ENCODE data around the gene PNLIPRP1.

Gene PNLIPRP1

DNA sequence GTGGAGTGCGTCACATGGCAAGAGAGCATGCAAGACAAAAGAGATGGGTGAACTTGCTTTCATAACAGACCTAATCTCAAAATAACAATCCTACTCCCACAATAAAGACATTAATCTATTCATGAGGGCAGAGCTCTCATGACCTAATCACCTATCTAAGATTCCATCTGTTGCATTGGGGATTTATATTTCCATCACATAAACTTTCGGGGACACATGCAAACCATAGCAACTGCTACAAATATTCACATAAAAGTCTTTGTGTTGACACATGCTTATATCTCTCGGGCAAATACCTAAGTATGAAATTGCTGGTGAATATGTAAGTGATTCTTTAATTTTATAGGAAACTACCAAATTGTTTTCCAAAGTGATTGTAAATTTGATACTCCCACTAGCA is 16.0 kb upstream of the PNLIPRP1 start:
- no peak overlapping the region for H3K23ac ChIP-seq (ENCODE audit: low read depth, low read length, poor library complexity)
- no peak overlapping the region for H3K9ac ChIP-seq (ENCODE audit: low read depth, low read length, poor library complexity)
- H3K14ac ChIP-seq (ENCODE audit: low read length): no peak overlapping the region
- H3K4me2 ChIP-seq (ENCODE audit: insufficient read depth, low read length, poor library complexity, severe bottlenecking): no peak overlapping the region
- no peak overlapping the region for H2AFZ ChIP-seq (ENCODE audit: low read length)
- no peaks in the 10 kb centered on the region for H3K27me3 ChIP-seq (ENCODE audit: control insufficient read depth in 3 of 3, insufficient read depth in 3 of 3, low read depth in 1 of 3, low read length in 3 of 3)
- no peak overlapping the region for H3K27ac ChIP-seq (replicated peaks; ENCODE audit: low read length)
- H3K4ac ChIP-seq (ENCODE audit: low read length): no peak overlapping the region
- H2AK5ac ChIP-seq (ENCODE audit: low read depth, low read length): no peak overlapping the region
- H3K36me3 ChIP-seq (replicated peaks in 1 of 2; ENCODE audit: control insufficient read depth in 2 of 2, insufficient read depth in 2 of 2, low read length in 2 of 2): no peaks in the 10 kb centered on the region
- no peak overlapping the region for H3K4me3 ChIP-seq (ENCODE audit: low read length in 2 of 2)
- no peak overlapping the region for H2BK120ac ChIP-seq (ENCODE audit: low read depth, low read length)
- no CpG with 5 or more reads among the region's 3 CpGs for WGBS, 2 donors (ENCODE audit: extremely low coverage in 2 of 2, insufficient read length in 2 of 2, insufficient replicate concordance in 1 of 2)
- H2BK5ac ChIP-seq (ENCODE audit: low read length): no peak overlapping the region
- no peak overlapping the region for H2BK12ac ChIP-seq (ENCODE audit: low read length)
- no peak overlapping the region for H2BK15ac ChIP-seq (ENCODE audit: low read length)
- H3K4me1 ChIP-seq (ENCODE audit: control insufficient read depth in 2 of 2, insufficient read depth in 1 of 2, low read depth in 1 of 2, low read length in 2 of 2): no peaks in the 10 kb centered on the region
- H3K18ac ChIP-seq (ENCODE audit: low read length): no peak overlapping the region
- no peaks in the 10 kb centered on the region for H3K79me1 ChIP-seq (ENCODE audit: low read depth, low read length)
- H3K9me3 ChIP-seq (replicated peaks in 1 of 2; ENCODE audit: control insufficient read depth in 2 of 2, insufficient read depth in 1 of 2, low read depth in 1 of 2, low read length in 2 of 2): no peaks in the 10 kb centered on the region
- no peak for DNase-seq (ENCODE audit: low spot score)
- no peak overlapping the region for H4K91ac ChIP-seq (ENCODE audit: low read depth, low read length, poor library complexity)
- no peak overlapping the region for H4K8ac ChIP-seq (ENCODE audit: low read depth, low read length)

DNA sequence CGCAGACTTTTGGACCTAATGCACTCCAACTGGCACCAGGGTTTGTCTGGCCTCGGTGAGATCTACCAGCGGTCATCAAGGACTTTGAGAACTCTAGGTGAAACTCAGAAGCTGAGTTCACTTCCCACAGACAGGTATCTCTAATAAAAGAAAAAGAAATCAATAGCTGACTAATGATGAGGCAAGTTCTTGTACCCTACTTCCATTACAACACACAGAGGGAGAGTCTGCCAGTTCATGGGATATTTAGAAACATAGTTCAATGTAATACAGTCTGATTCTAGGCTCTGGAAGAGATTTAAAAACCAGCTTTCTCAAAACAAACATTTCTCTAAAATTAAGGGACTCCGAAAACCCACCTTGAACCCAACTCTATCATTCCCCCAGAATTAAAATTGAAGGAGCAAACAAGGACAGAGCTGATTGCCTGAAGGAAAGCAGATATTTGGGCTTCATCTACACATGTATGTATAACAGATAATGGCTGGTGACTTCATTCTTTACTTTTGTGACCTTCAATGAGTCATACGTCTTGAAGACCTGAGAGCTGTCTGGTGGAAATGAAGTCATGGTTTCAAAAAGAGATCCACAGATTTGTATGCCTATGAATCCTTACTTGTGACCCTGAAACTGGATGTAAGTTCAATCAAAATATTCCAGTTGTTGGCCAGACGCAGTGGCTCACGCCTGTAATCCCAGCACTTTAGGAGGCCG is 2.7 kb upstream of the PNLIPRP1 start:
- H3K79me1 ChIP-seq (ENCODE audit: low read depth, low read length): no peaks in the 10 kb centered on the region
- no peaks in the 10 kb centered on the region for H3K9me3 ChIP-seq (replicated peaks in 1 of 2; ENCODE audit: control insufficient read depth in 2 of 2, insufficient read depth in 1 of 2, low read depth in 1 of 2, low read length in 2 of 2)
- no peak overlapping the region for H3K4me3 ChIP-seq (ENCODE audit: low read length in 2 of 2)
- H3K23ac ChIP-seq (ENCODE audit: low read depth, low read length, poor library complexity): no peak overlapping the region
- H4K91ac ChIP-seq (ENCODE audit: low read depth, low read length, poor library complexity): no peak overlapping the region
- no peak overlapping the region for H3K27ac ChIP-seq (replicated peaks; ENCODE audit: low read length)
- no peak overlapping the region for H3K4ac ChIP-seq (ENCODE audit: low read length)
- no peak for DNase-seq (ENCODE audit: low spot score)
- no peaks in the 10 kb centered on the region for H3K36me3 ChIP-seq (replicated peaks in 1 of 2; ENCODE audit: control insufficient read depth in 2 of 2, insufficient read depth in 2 of 2, low read length in 2 of 2)
- H4K8ac ChIP-seq (ENCODE audit: low read depth, low read length): no peak overlapping the region
- no peaks in the 10 kb centered on the region for H3K27me3 ChIP-seq (ENCODE audit: control insufficient read depth in 3 of 3, insufficient read depth in 3 of 3, low read depth in 1 of 3, low read length in 3 of 3)
- H2BK15ac ChIP-seq (ENCODE audit: low read length): no peak overlapping the region
- H3K4me2 ChIP-seq (ENCODE audit: insufficient read depth, low read length, poor library complexity, severe bottlenecking): no peak overlapping the region
- no peak overlapping the region for H3K14ac ChIP-seq (ENCODE audit: low read length)
- H2BK5ac ChIP-seq (ENCODE audit: low read length): no peak overlapping the region
- H3K4me1 ChIP-seq (ENCODE audit: control insufficient read depth in 2 of 2, insufficient read depth in 1 of 2, low read depth in 1 of 2, low read length in 2 of 2): no peaks in the 10 kb centered on the region
- no peak overlapping the region for H2AFZ ChIP-seq (ENCODE audit: low read length)
- no CpG with 5 or more reads among the region's 8 CpGs for WGBS, 2 donors (ENCODE audit: extremely low coverage in 2 of 2, insufficient read length in 2 of 2, insufficient replicate concordance in 1 of 2)
- no peak overlapping the region for H3K18ac ChIP-seq (ENCODE audit: low read length)
- H2AK5ac ChIP-seq (ENCODE audit: low read depth, low read length): no peak overlapping the region
- no peak overlapping the region for H3K9ac ChIP-seq (ENCODE audit: low read depth, low read length, poor library complexity)
- H2BK120ac ChIP-seq (ENCODE audit: low read depth, low read length): no peak overlapping the region
- H2BK12ac ChIP-seq (ENCODE audit: low read length): no peak overlapping the region

DNA sequence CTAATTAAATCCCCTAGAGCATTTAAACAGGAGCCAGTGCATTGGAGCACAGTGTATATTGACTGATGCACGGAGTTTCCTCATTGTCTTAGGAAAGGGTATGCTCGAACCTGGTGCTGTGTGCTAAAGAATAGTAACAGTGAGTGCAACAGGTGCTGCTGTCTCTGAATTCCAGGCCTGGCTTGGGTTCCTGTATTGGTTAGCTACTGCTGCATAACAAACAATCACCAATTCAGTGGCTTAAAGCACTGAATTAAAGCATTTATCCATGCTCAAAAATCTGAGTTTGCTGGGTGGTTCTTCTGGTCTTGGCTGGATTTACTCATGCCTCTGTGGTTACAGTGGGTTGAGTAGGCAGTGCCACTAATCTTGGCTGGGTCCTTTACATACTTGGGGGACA is 1.8 kb upstream of the PNLIPRP1 start:
- Histone ChIP-seq H3K18ac (ENCODE audit: low read length) (no peak overlapping the region), H2BK15ac (ENCODE audit: low read length) (no peak overlapping the region), H3K9me3 (replicated peaks in 1 of 2; ENCODE audit: control insufficient read depth in 2 of 2, insufficient read depth in 1 of 2, low read depth in 1 of 2, low read length in 2 of 2) (no peaks in the 10 kb centered on the region), H3K79me1 (ENCODE audit: low read depth, low read length) (no peaks in the 10 kb centered on the region), H2BK5ac (ENCODE audit: low read length) (no peak overlapping the region), H3K27me3 (ENCODE audit: control insufficient read depth in 3 of 3, insufficient read depth in 3 of 3, low read depth in 1 of 3, low read length in 3 of 3) (no peaks in the 10 kb centered on the region), H3K14ac (ENCODE audit: low read length) (no peak overlapping the region), H3K4me1 (ENCODE audit: control insufficient read depth in 2 of 2, insufficient read depth in 1 of 2, low read depth in 1 of 2, low read length in 2 of 2) (no peaks in the 10 kb centered on the region), H3K27ac (replicated peaks; ENCODE audit: low read length) (no peak overlapping the region), H2BK120ac (ENCODE audit: low read depth, low read length) (no peak overlapping the region), H4K91ac (ENCODE audit: low read depth, low read length, poor library complexity) (no peak overlapping the region), H2BK12ac (ENCODE audit: low read length) (no peak overlapping the region), H4K8ac (ENCODE audit: low read depth, low read length) (no peak overlapping the region), H3K4me2 (ENCODE audit: insufficient read depth, low read length, poor library complexity, severe bottlenecking) (no peak overlapping the region), H2AFZ (ENCODE audit: low read length) (no peak overlapping the region), H3K36me3 (replicated peaks in 1 of 2; ENCODE audit: control insufficient read depth in 2 of 2, insufficient read depth in 2 of 2, low read length in 2 of 2) (no peaks in the 10 kb centered on the region), H2AK5ac (ENCODE audit: low read depth, low read length) (no peak overlapping the region), H3K23ac (ENCODE audit: low read depth, low read length, poor library complexity) (no peak overlapping the region), H3K9ac (ENCODE audit: low read depth, low read length, poor library complexity) (no peak overlapping the region), H3K4me3 (ENCODE audit: low read length in 2 of 2) (no peak overlapping the region), H3K4ac (ENCODE audit: low read length) (no peak overlapping the region)
- no peak for DNase-seq (ENCODE audit: low spot score)
- WGBS, 2 donors (ENCODE audit: extremely low coverage in 2 of 2, insufficient read length in 2 of 2, insufficient replicate concordance in 1 of 2): no CpG with 5 or more reads among the region's 2 CpGs

DNA sequence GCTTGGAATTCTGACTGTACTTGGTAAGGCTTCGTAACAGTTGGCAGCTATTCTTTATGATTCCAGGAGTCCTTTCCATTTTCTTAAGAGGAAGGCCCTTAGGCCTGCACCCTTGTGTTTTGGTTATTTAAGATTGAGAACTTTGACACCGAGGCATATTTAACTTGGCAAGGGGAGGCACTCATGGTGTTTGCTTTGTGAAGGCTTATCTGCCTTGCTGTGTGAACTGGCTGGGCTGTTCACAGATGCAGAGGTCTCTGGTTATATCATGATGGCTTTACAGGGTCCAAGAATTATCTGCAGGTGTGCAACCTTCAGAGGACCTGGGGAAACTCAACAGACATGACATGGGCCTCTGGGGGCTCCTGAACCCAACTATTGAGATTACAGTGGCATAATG is 833 bp upstream of the PNLIPRP1 start:
- H3K23ac ChIP-seq (ENCODE audit: low read depth, low read length, poor library complexity): no peak overlapping the region
- no peak overlapping the region for H3K9ac ChIP-seq (ENCODE audit: low read depth, low read length, poor library complexity)
- H2BK120ac ChIP-seq (ENCODE audit: low read depth, low read length): no peak overlapping the region
- no peak overlapping the region for H3K4ac ChIP-seq (ENCODE audit: low read length)
- H3K18ac ChIP-seq (ENCODE audit: low read length): no peak overlapping the region
- no peak for DNase-seq (ENCODE audit: low spot score)
- no peaks in the 10 kb centered on the region for H3K9me3 ChIP-seq (replicated peaks in 1 of 2; ENCODE audit: control insufficient read depth in 2 of 2, insufficient read depth in 1 of 2, low read depth in 1 of 2, low read length in 2 of 2)
- no peaks in the 10 kb centered on the region for H3K4me1 ChIP-seq (ENCODE audit: control insufficient read depth in 2 of 2, insufficient read depth in 1 of 2, low read depth in 1 of 2, low read length in 2 of 2)
- H3K27ac ChIP-seq (replicated peaks; ENCODE audit: low read length): no peak overlapping the region
- H2AFZ ChIP-seq (ENCODE audit: low read length): no peak overlapping the region
- H2AK5ac ChIP-seq (ENCODE audit: low read depth, low read length): no peak overlapping the region
- H3K27me3 ChIP-seq (ENCODE audit: control insufficient read depth in 3 of 3, insufficient read depth in 3 of 3, low read depth in 1 of 3, low read length in 3 of 3): no peaks in the 10 kb centered on the region
- no peak overlapping the region for H3K14ac ChIP-seq (ENCODE audit: low read length)
- no peak overlapping the region for H4K91ac ChIP-seq (ENCODE audit: low read depth, low read length, poor library complexity)
- H2BK15ac ChIP-seq (ENCODE audit: low read length): no peak overlapping the region
- no peak overlapping the region for H2BK5ac ChIP-seq (ENCODE audit: low read length)
- H4K8ac ChIP-seq (ENCODE audit: low read depth, low read length): no peak overlapping the region
- H2BK12ac ChIP-seq (ENCODE audit: low read length): no peak overlapping the region
- no peak overlapping the region for H3K4me2 ChIP-seq (ENCODE audit: insufficient read depth, low read length, poor library complexity, severe bottlenecking)
- no peak overlapping the region for H3K4me3 ChIP-seq (ENCODE audit: low read length in 2 of 2)
- WGBS, 2 donors (ENCODE audit: extremely low coverage in 2 of 2, insufficient read length in 2 of 2, insufficient replicate concordance in 1 of 2): no CpG with 5 or more reads among the region's 2 CpGs
- H3K36me3 ChIP-seq (replicated peaks in 1 of 2; ENCODE audit: control insufficient read depth in 2 of 2, insufficient read depth in 2 of 2, low read length in 2 of 2): no peaks in the 10 kb centered on the region
- no peaks in the 10 kb centered on the region for H3K79me1 ChIP-seq (ENCODE audit: low read depth, low read length)
